Prostate gland (tissue), 2 donors: Measurements from ENCODE around the gene THSD4. TPM values are rescaled to one million over a fixed set of nuclear protein-coding genes. Genes with fewer than 3 reads are reported as not detected.
A peak's percentile ranks its signal among the peaks of the same experiment; 100 is the strongest.

ENCODE experiments used
- DNase-seq: peaks from one replicate; pipeline ENCODE4 v3.0.0-alpha.2; 2019; ENCODE audit warnings: low spot score
- H3K27ac ChIP-seq, 2 donors: fragments of 200-600 bp; sonication (generic); 2 replicates each; pipeline ENCODE4 v1.5.1; 2017 to 2019
- H3K27me3 ChIP-seq: fragments of 200-600 bp; sonication (generic); replicated peaks from 2 replicates; pipeline ENCODE4 v1.5.1; 2019; ENCODE audit not compliant: insufficient read depth
- H3K36me3 ChIP-seq, 2 donors: fragments of 200-600 bp; sonication (generic); 1 replicate in 1 of 2; 2 replicates in 1 of 2; pipeline versions ENCODE4 v1.5.1 to v1.8.1; 2017 to 2019
- H3K4me1 ChIP-seq: fragments of 200-600 bp; sonication (generic); replicated peaks from 2 replicates; pipeline ENCODE4 v1.5.1; 2019
- H3K4me3 ChIP-seq, 2 donors: fragments of 200-600 bp; sonication (generic); 2 replicates each; pipeline ENCODE4 v1.5.1; 2017 to 2019
- H3K9me3 ChIP-seq: fragments of 200-600 bp; sonication (generic); 2 replicates; pipeline ENCODE4 v1.5.1; 2017
- CTCF ChIP-seq, 4 experiments: fragments of 200-600 bp in 2 of 4; fragments of 450-650 bp in 2 of 4; sonication (generic) in 2 of 4; IDR thresholded peaks; 1 replicate in 3 of 4; 2 replicates in 1 of 4; pipeline ENCODE4 v1.5.1; 2016 to 2019; ENCODE audit warnings: antibody characterized with exemption in 4 of 4, mild to moderate bottlenecking in 2 of 4, moderate library complexity in 2 of 4
- POLR2A ChIP-seq: fragments of 450-650 bp; IDR thresholded peaks from one replicate; pipeline ENCODE4 v1.6.1; 2016; ENCODE audit warnings: antibody characterized with exemption, mild to moderate bottlenecking
- POLR2AphosphoS5 ChIP-seq: sonication (generic); formaldehyde crosslinking; IDR thresholded peaks from one replicate; pipeline ENCODE4 v1.6.1; 2017; ENCODE audit warnings: antibody characterized with exemption
- WGBS: methylation state at CpG from one replicate; pipeline ENCODE4 v1.1.5; 2018; 5-methylcytosine and 5-hydroxymethylcytosine counted together
- intact Hi-C: fragments of 100-400 bp; cut with DNase I; formaldehyde crosslinking; loops from one replicate; pipeline ENCODE4 v1.14.2; 2022
- total RNA-seq, 2 donors: library from RNA; depleted of rRNA; stranded (reverse); fragments of >200 nt; gene quantifications; one replicate each; pipeline ENCODE4 v1.1.0, GENCODE V29; 2016

THSD4 gene
- total RNA-seq, 2 donors from 2014 or later: 84.1 to 223 TPM

GRCh38 chr15:71628988-71629770, 513.9 kb downstream of the THSD4 start:
- Histone ChIP-seq H3K4me3 (no peak overlapping the region), H3K27me3 (no peaks in the 10 kb centered on the region), H3K36me3 (no peaks in the 10 kb centered on the region), H3K9me3 (no peaks in the 10 kb centered on the region), H3K27ac (peak overlapping the region in 1 of 2 donors; percentile 51), H3K4me1 (peaks cover 3% of the 10 kb centered on the region)
- intact Hi-C loops: no loop called here
- no peak for TF ChIP-seq POLR2A
- no peak for TF ChIP-seq CTCF (IDR thresholded peaks at IDR 0.05)
- TF ChIP-seq POLR2AphosphoS5: no peak
- DNase-seq: no peak
- 86% methylated on average over 11 of the region's 11 CpGs for WGBS

- Histone ChIP-seq H3K27me3 (no peaks in the 10 kb centered on the region), H3K4me1 (peaks cover 3% of the 10 kb centered on the region), H3K9me3 (no peaks in the 10 kb centered on the region), H3K27ac (peak overlapping the region in 1 of 2 donors; percentile 51), H3K4me3 (no peak overlapping the region), H3K36me3 (no peaks in the 10 kb centered on the region)
- intact Hi-C loops: no loop called here
- WGBS: 38% methylated on average over 9 of the region's 9 CpGs
- DNase-seq: no peak
- TF ChIP-seq POLR2AphosphoS5 (no peak), POLR2A (no peak), CTCF (IDR thresholded peaks at IDR 0.05) (no peak)
These were observed 514.7 kb downstream of the THSD4 start for GRCh38 chr15:71629781-71630474.

- Histone ChIP-seq H3K4me3 (no peak overlapping the region), H3K4me1 (peaks cover 3% of the 10 kb centered on the region), H3K27me3 (no peaks in the 10 kb centered on the region), H3K36me3 (no peaks in the 10 kb centered on the region), H3K9me3 (no peaks in the 10 kb centered on the region), H3K27ac (no peak overlapping the region)
- no peak for DNase-seq
- WGBS: 64% methylated on average over 2 of the region's 2 CpGs
- intact Hi-C loops: no loop called here
- TF ChIP-seq CTCF (IDR thresholded peaks at IDR 0.05): no peak
- TF ChIP-seq POLR2AphosphoS5: no peak
- no peak for TF ChIP-seq POLR2A
These were observed 515.2 kb downstream of the THSD4 start for GRCh38 chr15:71630475-71630809.

- TF ChIP-seq CTCF (IDR thresholded peaks at IDR 0.05): no peak
- TF ChIP-seq POLR2AphosphoS5: peak; percentile 74
- no peaks in the 10 kb centered on the region for H3K36me3 ChIP-seq
- 21% methylated on average over 3 of the region's 3 CpGs for WGBS
- H3K27ac ChIP-seq: peak overlapping the region; percentile 38
- no peaks in the 10 kb centered on the region for H3K9me3 ChIP-seq
- intact Hi-C loops: no loop called here
- peak; percentile 49 for DNase-seq
- no peak overlapping the region for H3K4me3 ChIP-seq
- no peaks in the 10 kb centered on the region for H3K27me3 ChIP-seq
- peaks cover 3% of the 10 kb centered on the region for H3K4me1 ChIP-seq
These were observed 517.4 kb downstream of the THSD4 start for GRCh38 chr15:71632576-71633195.
